Activated naive CD4-positive, alpha-beta T cell treated with anti-CD3 and anti-CD28 coated beads, Interleukin-2, amount 50 U/mL, for 24 hours (primary cell): Measurements from ENCODE around the gene OR6S1.
A peak's percentile ranks its signal among the peaks of the same experiment; 100 is the strongest.
"Not testable (repeated sequence)": the region's sequence is repeated elsewhere in the genome, so short reads cannot be mapped to it uniquely, and the experiment has no call there.

Experiments
- H3K27ac Mint-ChIP-seq: one replicate; pipeline ENCODE4 v1.8.0; 2021; ENCODE audit warnings: mild to moderate bottlenecking, mixed read lengths
- H3K27me3 Mint-ChIP-seq: one replicate; pipeline ENCODE4 v1.8.0; 2021; ENCODE audit warnings: mixed read lengths
- H3K36me3 Mint-ChIP-seq: one replicate; pipeline ENCODE4 v1.8.0; 2021; ENCODE audit warnings: mixed read lengths
- H3K4me1 Mint-ChIP-seq: one replicate; pipeline ENCODE4 v1.8.0; 2021; ENCODE audit warnings: mixed read lengths
- H3K4me3 Mint-ChIP-seq: one replicate; pipeline ENCODE4 v1.8.0; 2021; ENCODE audit warnings: mild to moderate bottlenecking, mixed read lengths
- H3K9me3 Mint-ChIP-seq: one replicate; pipeline ENCODE4 v1.8.0; 2021; ENCODE audit warnings: mixed read lengths

OR6S1 gene

DNA sequence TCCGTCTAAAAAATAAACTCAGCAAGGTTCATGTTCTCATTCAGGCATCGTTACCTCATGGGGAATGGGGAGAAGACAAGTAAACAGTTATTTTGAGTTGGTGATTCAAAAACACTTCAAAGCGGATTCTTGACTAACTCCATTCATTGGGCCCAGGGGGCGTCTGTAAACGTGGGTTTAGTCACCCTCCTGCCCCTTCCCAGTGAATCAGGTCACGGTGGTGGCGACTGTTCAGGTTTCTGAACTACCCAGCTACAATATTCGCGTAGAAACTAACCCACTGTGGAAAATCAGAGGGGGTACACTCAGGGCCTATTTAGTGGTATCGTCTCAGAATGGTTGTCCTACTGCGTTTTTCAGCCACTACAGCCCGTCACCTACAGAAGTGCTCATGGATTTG lies 15.2 kb downstream of the OR6S1 start:
- Mint-ChIP-seq H3K4me1 (peaks cover 84% of the 10 kb centered on the region), H3K9me3 (no peaks in the 10 kb centered on the region), H3K36me3 (peaks cover 2% of the 10 kb centered on the region), H3K27ac (no peak overlapping the region), H3K4me3 (peak overlapping the region; percentile 76), H3K27me3 (peaks cover 26% of the 10 kb centered on the region)

- Mint-ChIP-seq H3K9me3 (no peaks in the 10 kb centered on the region), H3K4me1 (peaks cover 70% of the 10 kb centered on the region), H3K27ac (peak overlapping the region; percentile 97), H3K27me3 (peaks cover 19% of the 10 kb centered on the region), H3K4me3 (peak overlapping the region; percentile 87), H3K36me3 (peaks cover 2% of the 10 kb centered on the region)
Observed at GRCh38 chr14:20624495-20625070, 16.9 kb downstream of the OR6S1 start.

DNA sequence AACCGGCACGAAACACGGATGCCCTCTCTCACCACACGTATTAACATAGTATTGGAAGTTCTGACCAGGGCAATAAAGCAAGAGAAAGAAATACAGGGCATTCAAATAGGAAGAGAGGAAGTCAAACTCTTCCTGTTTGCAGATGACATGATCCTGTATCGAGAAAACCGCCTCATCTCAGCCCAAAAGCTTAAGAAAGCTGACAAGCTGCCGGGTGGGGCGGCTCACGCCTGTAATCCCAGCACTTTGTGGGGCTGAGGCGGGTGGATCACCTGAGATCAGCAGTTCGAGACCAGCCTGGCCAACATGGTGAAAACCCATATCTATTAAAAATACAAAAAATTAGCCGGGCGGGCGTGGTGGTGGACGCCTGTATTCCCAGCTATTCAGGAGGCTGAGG lies 17.7 kb downstream of the OR6S1 start:
- H3K4me3 Mint-ChIP-seq, result peak overlapping the region; percentile 87
- peak overlapping the region; percentile 33 for H3K27ac Mint-ChIP-seq
- H3K36me3 Mint-ChIP-seq, result peaks cover 2% of the 10 kb centered on the region
- peaks cover 64% of the 10 kb centered on the region for H3K4me1 Mint-ChIP-seq
- H3K27me3 Mint-ChIP-seq, result peaks cover 19% of the 10 kb centered on the region
- H3K9me3 Mint-ChIP-seq, result no peaks in the 10 kb centered on the region

DNA sequence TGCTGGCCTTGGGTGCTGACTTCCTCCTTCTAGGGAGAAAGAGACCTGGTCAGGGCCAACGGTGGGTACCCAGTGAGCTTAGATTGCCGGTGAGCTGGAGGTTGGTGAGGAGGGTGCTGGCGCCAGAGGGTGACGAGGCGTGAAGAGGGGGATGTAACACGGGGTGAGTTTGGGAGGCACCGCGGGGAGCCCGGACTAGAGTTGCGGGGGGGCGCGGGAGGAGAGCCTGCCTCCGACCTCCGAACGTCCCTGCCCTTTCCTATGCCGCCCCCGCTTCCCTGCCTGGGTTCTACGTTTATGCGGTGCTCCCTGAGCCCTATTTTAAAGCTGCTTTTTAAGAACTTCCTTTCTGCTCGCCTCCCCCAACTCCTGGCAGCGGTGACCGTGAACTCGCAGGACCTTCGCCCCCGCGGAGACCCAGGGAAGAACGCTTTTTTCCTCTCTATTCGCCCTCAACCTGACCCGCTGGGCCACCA lies 18.6 kb downstream of the OR6S1 start:
- Mint-ChIP-seq H3K9me3 (no peaks in the 10 kb centered on the region), H3K4me3 (peak overlapping the region; percentile 76), H3K4me1 (peaks cover 58% of the 10 kb centered on the region), H3K36me3 (peaks cover 2% of the 10 kb centered on the region), H3K27ac (peak overlapping the region; percentile 35), H3K27me3 (peaks cover 12% of the 10 kb centered on the region)

DNA sequence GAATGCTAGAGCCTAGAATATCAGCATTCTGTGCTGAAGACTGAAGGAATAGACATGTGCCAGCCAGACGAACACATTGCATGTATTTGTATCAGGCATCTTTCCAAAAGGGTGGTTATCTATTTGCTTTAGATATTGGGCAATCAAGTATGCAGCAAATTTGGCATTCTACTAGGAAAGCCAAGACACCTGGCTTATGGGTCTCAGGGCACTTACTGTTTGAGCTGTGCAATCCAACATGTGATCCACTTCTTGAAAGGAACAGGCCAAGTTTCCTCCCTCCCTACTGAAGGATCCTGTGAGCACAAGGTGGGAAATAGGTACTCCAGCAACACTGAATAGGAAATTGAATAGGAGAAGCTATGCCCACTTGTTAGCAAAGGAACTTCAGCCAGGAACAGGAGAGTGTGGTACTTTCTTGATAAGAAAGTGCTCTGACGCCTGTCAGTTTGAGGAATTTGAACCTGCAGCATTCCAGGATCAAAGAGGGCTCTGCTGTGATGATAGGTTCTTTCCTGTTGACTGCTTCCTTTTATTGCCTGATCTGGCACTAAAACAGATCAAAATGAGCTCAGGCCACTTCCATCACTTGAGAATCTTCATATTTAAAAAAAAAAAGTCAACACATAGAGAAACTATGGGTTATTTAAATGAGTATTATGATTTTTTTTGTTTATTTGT lies 20.6 kb downstream of the OR6S1 start:
- no peak overlapping the region for H3K27ac Mint-ChIP-seq
- H3K4me3 Mint-ChIP-seq, result no peak overlapping the region
- H3K9me3 Mint-ChIP-seq, result no peaks in the 10 kb centered on the region
- peaks cover 2% of the 10 kb centered on the region for H3K36me3 Mint-ChIP-seq
- peaks cover 43% of the 10 kb centered on the region for H3K4me1 Mint-ChIP-seq
- peaks cover 12% of the 10 kb centered on the region for H3K27me3 Mint-ChIP-seq

GRCh38 chr14:20619688-20620087 lies 21.8 kb downstream of the OR6S1 start:
- H3K4me1 Mint-ChIP-seq, result peaks cover 34% of the 10 kb centered on the region
- H3K36me3 Mint-ChIP-seq, H3K27me3 Mint-ChIP-seq, H3K27ac Mint-ChIP-seq, H3K9me3 Mint-ChIP-seq, H3K4me3 Mint-ChIP-seq: not testable (repeated sequence)

DNA sequence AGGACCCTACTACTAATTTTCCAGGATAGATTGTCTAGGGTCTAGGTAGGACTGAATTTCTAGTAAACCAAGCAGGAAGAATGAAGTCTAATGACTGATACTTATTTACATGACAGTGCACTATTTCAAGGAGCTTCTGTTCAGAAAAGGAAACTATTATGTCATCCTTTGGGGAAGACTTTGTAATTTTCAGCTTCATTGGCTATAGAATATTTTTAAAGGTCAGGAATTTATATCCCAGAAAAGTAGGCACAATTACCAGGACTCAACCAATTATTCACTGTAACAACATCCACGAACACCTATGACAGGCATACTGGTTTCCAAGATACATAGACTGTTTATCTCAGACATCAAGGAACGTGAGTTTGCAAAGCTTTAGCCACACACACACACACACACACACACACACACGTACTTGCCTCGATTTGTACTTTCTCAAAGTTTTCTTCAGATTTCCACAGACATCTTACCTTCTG lies 23.2 kb downstream of the OR6S1 start:
- H3K4me1 Mint-ChIP-seq, result peaks cover 20% of the 10 kb centered on the region
- no peak overlapping the region for H3K27ac Mint-ChIP-seq
- H3K27me3 Mint-ChIP-seq, result no peaks in the 10 kb centered on the region
- no peak overlapping the region for H3K4me3 Mint-ChIP-seq
- H3K9me3 Mint-ChIP-seq, result no peaks in the 10 kb centered on the region
- H3K36me3 Mint-ChIP-seq, result no peaks in the 10 kb centered on the region

GRCh38 chr14:20617138-20618003 lies 24.1 kb downstream of the OR6S1 start:
- no peak overlapping the region for H3K4me3 Mint-ChIP-seq
- no peaks in the 10 kb centered on the region for H3K9me3 Mint-ChIP-seq
- H3K27ac Mint-ChIP-seq, result peak overlapping the region; percentile 66
- H3K4me1 Mint-ChIP-seq, result peaks cover 11% of the 10 kb centered on the region
- H3K36me3 Mint-ChIP-seq, result no peaks in the 10 kb centered on the region
- no peaks in the 10 kb centered on the region for H3K27me3 Mint-ChIP-seq

- Mint-ChIP-seq H3K27me3 (no peaks in the 10 kb centered on the region), H3K27ac (peak overlapping the region; percentile 64), H3K9me3 (no peaks in the 10 kb centered on the region), H3K36me3 (no peaks in the 10 kb centered on the region), H3K4me1 (peaks cover 9% of the 10 kb centered on the region), H3K4me3 (no peak overlapping the region)
Observed at GRCh38 chr14:20615996-20616395, 25.5 kb downstream of the OR6S1 start.

DNA sequence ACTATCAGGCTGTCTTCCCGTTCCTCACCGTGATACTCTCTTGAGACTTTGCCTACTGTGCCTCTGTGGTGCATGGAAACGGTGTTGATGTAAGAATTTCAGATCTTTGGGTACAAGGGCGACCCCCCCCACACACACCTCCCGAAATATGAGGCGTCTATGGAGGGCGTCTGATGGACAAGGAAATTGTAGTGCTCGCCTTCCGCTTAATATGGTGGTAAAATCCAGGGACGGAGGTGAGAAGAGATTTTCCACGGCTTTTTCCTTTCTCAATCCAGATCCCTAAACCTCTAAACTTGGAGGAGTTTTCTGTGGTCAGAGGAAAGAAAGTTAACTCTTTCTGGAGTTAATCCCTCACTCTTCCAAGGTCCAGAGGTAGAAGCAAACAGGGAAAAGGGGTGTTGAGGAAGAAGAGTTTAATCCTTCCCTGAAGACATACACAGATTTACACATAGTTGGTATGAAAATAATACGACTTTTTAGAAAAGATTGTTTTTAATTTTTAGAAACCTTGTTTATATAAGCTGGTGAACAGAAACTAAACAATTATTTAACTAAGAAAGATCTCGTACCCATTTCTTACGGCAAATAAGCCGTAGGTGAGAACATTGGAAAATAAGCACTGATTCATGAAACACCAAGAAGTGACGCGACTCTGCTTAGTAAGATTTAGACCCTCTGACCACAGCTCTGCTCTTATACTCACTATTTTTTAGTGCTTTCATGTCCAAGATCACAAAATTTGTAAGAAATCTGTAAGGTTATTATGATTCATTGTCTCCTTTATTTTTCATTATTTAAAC lies 27.3 kb downstream of the OR6S1 start:
- H3K27me3 Mint-ChIP-seq, result no peaks in the 10 kb centered on the region
- no peaks in the 10 kb centered on the region for H3K36me3 Mint-ChIP-seq
- H3K4me1 Mint-ChIP-seq, result peaks cover 9% of the 10 kb centered on the region
- no peak overlapping the region for H3K27ac Mint-ChIP-seq
- H3K9me3 Mint-ChIP-seq, result no peaks in the 10 kb centered on the region
- H3K4me3 Mint-ChIP-seq, result no peak overlapping the region

- H3K4me1 Mint-ChIP-seq, result peaks cover 9% of the 10 kb centered on the region
- no peaks in the 10 kb centered on the region for H3K36me3 Mint-ChIP-seq
- H3K27ac Mint-ChIP-seq, result no peak overlapping the region
- no peaks in the 10 kb centered on the region for H3K27me3 Mint-ChIP-seq
- H3K9me3 Mint-ChIP-seq, result no peaks in the 10 kb centered on the region
- H3K4me3 Mint-ChIP-seq, result no peak overlapping the region
Observed at GRCh38 chr14:20613094-20614037, 28.1 kb downstream of the OR6S1 start.

DNA sequence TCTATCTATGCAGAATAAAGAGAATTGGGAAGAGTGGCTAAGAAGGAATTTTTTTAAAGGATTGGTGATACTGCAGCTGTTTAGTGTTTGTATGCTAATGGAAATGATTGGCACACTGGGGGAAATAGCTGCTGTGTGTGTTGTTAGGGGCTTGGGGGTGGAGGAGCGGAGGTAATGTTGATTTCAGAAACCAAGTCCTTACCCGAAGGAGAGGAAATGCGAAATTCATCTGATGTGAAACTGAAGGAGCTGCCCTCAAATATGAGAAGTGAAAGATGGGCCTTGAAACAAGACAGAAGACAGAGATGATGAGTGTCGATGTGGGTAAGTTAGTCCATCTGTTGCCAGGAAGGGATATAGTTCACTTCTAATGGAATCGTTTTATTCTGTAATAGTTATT lies 29.1 kb downstream of the OR6S1 start:
- H3K27me3 Mint-ChIP-seq, result no peaks in the 10 kb centered on the region
- no peaks in the 10 kb centered on the region for H3K9me3 Mint-ChIP-seq
- no peak overlapping the region for H3K4me3 Mint-ChIP-seq
- peaks cover 3% of the 10 kb centered on the region for H3K4me1 Mint-ChIP-seq
- no peak overlapping the region for H3K27ac Mint-ChIP-seq
- H3K36me3 Mint-ChIP-seq, result no peaks in the 10 kb centered on the region

- Mint-ChIP-seq H3K9me3 (no peaks in the 10 kb centered on the region), H3K36me3 (no peaks in the 10 kb centered on the region), H3K27me3 (no peaks in the 10 kb centered on the region), H3K4me1 (peaks cover 3% of the 10 kb centered on the region), H3K4me3 (no peak overlapping the region), H3K27ac (no peak overlapping the region)
Observed at GRCh38 chr14:20611277-20611676, 30.2 kb downstream of the OR6S1 start.

GRCh38 chr14:20610002-20610765 lies 31.3 kb downstream of the OR6S1 start:
- Mint-ChIP-seq H3K9me3 (no peaks in the 10 kb centered on the region), H3K27ac (no peak overlapping the region), H3K4me1 (no peaks in the 10 kb centered on the region), H3K36me3 (no peaks in the 10 kb centered on the region), H3K27me3 (no peaks in the 10 kb centered on the region), H3K4me3 (no peak overlapping the region)
